Measurements from ENCODE around the gene ALLC.

DNA sequence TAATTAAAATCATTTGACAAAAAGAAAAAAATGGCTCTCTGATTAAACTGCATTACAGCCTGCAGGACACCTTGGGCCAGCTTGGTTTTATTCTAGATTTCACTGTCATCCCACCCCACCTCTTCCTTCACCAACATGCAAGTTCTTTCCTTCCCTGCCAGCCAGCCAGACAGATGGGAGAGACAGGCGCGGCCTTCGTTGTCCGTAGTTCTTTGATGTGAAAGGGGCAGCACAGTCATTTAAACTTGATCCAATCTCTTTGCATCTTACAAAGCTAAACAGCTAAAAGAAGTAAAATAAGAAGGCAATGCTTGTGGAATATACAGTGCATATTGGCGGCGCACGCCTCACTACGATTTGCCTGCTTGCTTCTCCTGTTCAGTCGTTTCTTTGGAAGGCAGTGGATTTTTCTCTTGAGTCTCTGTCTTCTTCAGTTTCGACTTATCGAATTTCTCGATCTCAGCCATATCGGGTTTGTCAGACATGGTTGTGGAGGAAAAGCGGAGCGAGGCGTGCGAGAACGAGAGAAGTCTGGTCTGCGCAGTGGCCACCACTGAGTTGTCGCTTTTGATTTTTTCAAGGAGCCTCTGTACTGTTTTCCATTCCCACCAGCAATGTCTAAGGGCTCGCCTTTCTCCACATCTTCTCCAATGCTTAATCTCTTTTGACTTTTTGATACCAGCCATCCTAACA is 40.7 kb upstream of the ALLC start:
- TF ChIP-seq, protein P1, sequence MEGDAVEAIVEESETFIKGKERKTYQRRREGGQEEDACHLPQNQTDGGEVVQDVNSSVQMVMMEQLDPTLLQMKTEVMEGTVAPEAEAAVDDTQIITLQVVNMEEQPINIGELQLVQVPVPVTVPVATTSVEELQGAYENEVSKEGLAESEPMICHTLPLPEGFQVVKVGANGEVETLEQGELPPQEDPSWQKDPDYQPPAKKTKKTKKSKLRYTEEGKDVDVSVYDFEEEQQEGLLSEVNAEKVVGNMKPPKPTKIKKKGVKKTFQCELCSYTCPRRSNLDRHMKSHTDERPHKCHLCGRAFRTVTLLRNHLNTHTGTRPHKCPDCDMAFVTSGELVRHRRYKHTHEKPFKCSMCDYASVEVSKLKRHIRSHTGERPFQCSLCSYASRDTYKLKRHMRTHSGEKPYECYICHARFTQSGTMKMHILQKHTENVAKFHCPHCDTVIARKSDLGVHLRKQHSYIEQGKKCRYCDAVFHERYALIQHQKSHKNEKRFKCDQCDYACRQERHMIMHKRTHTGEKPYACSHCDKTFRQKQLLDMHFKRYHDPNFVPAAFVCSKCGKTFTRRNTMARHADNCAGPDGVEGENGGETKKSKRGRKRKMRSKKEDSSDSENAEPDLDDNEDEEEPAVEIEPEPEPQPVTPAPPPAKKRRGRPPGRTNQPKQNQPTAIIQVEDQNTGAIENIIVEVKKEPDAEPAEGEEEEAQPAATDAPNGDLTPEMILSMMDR (IDR thresholded peaks at IDR 0.05) = no peak
- no peak for TF ChIP-seq POLR2A (IDR thresholded peaks at IDR 0.05)

Measured in prostate gland (tissue), 2 donors.